HG02970 (cell line): Measurements from ENCODE around the gene STRADB.

ENCODE experiments used
- ATAC-seq: cut with Tn5 transposase; IDR thresholded peaks from one replicate; pipeline ENCODE4 v1.9.1; 2021; ENCODE audit warnings: mild to moderate bottlenecking, moderate library complexity, moderate number of reproducible peaks; ENCODE audit not compliant: unreplicated experiment, low FRiP score

The STRADB gene

GRCh38 chr2:201523506-201523905 lies 72.0 kb downstream of the STRADB start:
- ATAC-seq = no peak
